ENCODE results near the gene GPS1.
A peak's percentile ranks its signal among the peaks of the same experiment; 100 is the strongest.
"Not testable (repeated sequence)": the region's sequence is repeated elsewhere in the genome, so short reads cannot be mapped to it uniquely, and the experiment has no call there.

Gene GPS1

DNA sequence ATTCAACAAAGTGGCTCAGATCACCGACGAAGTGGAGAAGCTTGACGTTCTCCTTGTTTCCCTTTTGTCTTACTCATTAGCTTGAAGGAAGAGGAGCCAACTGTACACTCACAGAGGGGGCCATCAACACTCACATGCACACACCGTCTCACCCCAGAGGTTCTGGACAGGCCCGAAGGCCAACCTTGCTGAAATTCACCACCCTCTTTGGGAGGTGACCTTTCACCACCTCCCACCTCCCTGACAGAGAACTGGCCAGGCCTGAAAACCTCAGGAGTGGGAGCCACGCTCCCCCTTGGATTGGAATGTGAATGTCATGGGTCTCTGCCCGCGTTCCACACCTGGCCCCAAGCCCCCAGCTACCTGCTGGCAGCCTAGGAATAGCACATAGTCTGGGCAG is 16.2 kb upstream of the GPS1 start:
- no peak for DNase-seq (ENCODE audit: low read depth)
- H3K4me3 ChIP-seq (ENCODE audit: low read depth, low read length): no peak overlapping the region
- TF ChIP-seq, protein P1, sequence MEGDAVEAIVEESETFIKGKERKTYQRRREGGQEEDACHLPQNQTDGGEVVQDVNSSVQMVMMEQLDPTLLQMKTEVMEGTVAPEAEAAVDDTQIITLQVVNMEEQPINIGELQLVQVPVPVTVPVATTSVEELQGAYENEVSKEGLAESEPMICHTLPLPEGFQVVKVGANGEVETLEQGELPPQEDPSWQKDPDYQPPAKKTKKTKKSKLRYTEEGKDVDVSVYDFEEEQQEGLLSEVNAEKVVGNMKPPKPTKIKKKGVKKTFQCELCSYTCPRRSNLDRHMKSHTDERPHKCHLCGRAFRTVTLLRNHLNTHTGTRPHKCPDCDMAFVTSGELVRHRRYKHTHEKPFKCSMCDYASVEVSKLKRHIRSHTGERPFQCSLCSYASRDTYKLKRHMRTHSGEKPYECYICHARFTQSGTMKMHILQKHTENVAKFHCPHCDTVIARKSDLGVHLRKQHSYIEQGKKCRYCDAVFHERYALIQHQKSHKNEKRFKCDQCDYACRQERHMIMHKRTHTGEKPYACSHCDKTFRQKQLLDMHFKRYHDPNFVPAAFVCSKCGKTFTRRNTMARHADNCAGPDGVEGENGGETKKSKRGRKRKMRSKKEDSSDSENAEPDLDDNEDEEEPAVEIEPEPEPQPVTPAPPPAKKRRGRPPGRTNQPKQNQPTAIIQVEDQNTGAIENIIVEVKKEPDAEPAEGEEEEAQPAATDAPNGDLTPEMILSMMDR (IDR thresholded peaks at IDR 0.05; ENCODE audit: low read depth, low read length): no peak
- no peak for TF ChIP-seq POLR2A (IDR thresholded peaks at IDR 0.05; ENCODE audit: extremely low read depth, insufficient read length)
- TF ChIP-seq, protein P2, sequence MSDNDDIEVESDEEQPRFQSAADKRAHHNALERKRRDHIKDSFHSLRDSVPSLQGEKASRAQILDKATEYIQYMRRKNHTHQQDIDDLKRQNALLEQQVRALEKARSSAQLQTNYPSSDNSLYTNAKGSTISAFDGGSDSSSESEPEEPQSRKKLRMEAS (IDR thresholded peaks at IDR 0.05; ENCODE audit: low read depth, low read length): no peak
- no peak for TF ChIP-seq MYC (IDR thresholded peaks at IDR 0.05; ENCODE audit: low read depth, low read length)

DNA sequence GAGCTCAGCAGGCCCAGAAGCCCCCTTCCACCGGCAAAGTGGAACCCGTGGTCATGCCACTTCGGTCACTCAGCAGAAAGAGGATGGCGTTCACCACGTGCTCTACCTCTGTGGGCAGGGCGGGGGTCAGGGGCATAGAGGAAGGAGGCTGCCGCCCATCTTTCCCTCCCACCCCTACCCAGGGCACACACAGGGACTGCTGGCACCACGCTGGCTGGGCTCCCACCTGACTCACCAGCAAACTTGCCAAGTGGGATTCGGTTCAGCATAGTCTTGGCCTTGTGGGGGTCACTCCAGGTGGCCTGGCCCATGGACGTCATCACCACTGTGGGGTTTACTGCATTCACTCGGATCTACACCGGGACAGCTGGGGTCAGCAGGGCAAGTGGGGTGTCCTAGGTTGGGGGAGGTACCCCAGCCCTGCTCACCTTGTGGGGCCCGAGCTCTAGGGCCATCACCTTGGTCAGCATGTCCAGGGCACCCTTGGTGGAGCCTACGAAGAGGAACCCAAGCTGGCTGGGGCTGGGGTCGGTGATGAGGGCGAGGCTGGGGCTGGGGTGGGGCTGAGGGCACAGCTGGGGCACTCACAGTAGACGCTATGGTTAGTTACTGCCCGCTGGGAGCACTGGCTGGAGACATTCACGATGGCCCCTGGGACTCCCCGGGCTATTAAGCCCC is 15.6 kb upstream of the GPS1 start:
- peak overlapping the region; percentile 75 for H3K4me3 ChIP-seq (ENCODE audit: low read depth, low read length)
- TF ChIP-seq, protein P2 (IDR thresholded peaks at IDR 0.05; ENCODE audit: low read depth, low read length): no peak
- no peak for TF ChIP-seq POLR2A (IDR thresholded peaks at IDR 0.05; ENCODE audit: extremely low read depth, insufficient read length)
- TF ChIP-seq, protein P1 (IDR thresholded peaks at IDR 0.05; ENCODE audit: low read depth, low read length): no peak
- no peak for TF ChIP-seq MYC (IDR thresholded peaks at IDR 0.05; ENCODE audit: low read depth, low read length)

DNA sequence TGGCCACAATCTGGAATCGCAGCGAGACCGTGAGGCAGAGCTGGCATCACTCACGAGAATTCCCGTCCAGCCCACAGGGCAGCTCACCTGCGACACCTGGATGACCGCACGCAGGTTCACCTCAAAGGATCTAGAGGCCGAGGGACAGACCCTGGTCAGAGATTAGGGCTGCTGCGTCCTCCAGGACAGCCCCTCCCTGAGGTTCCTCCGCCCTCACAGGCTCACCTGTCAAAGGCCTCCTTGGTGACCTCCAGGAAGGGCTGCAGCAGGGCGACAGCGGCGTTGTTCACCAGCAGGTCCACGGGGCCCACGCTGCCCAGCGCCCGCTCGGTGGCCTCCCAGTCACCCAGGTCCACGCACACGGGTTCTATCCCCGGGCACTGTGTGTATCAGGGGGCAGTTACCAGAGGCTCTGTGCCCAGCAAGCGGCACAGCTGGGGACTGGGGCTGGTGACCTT is 15.0 kb upstream of the GPS1 start:
- peak overlapping the region; percentile 75 for H3K4me3 ChIP-seq (ENCODE audit: low read depth, low read length)
- no peak for DNase-seq (ENCODE audit: low read depth)
- TF ChIP-seq, protein P2 (IDR thresholded peaks at IDR 0.05; ENCODE audit: low read depth, low read length): no peak
- TF ChIP-seq POLR2A (IDR thresholded peaks at IDR 0.05; ENCODE audit: extremely low read depth, insufficient read length) (no peak), MYC (IDR thresholded peaks at IDR 0.05; ENCODE audit: low read depth, low read length) (no peak)
- TF ChIP-seq, protein P1 (IDR thresholded peaks at IDR 0.05; ENCODE audit: low read depth, low read length): no peak

More for the DNA sequence above, 15.6 kb upstream of the GPS1 start:
- DNase-seq (ENCODE audit: low read depth): no peak

DNA sequence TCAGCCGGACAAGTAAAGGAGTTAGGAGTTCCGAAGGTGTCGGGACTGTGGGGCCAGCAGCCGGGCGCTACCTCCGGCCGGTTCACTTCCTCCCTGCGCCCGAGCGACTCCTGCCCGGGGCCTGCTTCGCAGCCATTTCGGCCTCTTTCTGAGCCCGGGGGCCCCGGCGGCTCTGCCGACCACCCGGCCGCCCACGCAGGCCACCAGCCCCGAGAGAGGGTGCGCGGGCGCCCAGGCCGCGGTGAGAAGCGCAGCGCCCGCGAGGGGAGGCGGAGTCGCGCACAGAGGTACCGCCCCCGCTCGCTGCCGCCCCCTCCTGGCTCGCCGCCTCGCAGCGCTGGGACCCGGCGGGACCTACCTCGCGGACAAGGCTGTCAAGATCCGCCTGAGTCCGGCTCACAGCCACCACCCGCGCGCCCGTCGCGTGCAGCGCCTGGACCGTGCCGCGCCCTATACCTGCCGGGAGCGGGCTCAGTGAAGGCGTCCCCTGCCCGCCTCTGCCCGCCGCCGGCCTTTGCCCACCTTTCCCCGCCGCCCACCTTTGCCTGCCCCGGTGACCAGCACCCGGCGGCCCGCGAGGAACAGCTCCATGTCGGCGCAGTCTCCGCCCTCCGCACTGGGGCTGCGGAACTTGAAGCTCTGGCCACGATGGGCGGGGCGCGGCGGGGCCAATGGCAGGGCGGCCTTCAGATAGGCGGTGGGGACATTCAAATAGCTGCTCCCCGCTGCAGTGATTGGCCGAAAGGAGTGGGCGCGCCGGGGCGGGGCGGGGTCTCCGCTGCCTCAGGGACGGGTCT is 14.4 kb upstream of the GPS1 start, which contains the start of gene DCXR:
DCXR (minus strand) TSS at position 606 of the 797 bp plus-strand sequence; CDS start at position 591, 15 bp downstream.
- peak; percentile 98 for DNase-seq (ENCODE audit: low read depth)
- peak; percentile 89 for TF ChIP-seq MYC (IDR thresholded peaks at IDR 0.05; ENCODE audit: low read depth, low read length)
- TF ChIP-seq POLR2A (IDR thresholded peaks at IDR 0.05; ENCODE audit: extremely low read depth, insufficient read length): peak; percentile 95
- TF ChIP-seq, protein P1 (IDR thresholded peaks at IDR 0.05; ENCODE audit: low read depth, low read length): peak; percentile 58
- TF ChIP-seq, protein P2 (IDR thresholded peaks at IDR 0.05; ENCODE audit: low read depth, low read length): peak; percentile 57
- H3K4me3 ChIP-seq (ENCODE audit: low read depth, low read length): peak within 1 kb of the TSS; percentile 75

DNA sequence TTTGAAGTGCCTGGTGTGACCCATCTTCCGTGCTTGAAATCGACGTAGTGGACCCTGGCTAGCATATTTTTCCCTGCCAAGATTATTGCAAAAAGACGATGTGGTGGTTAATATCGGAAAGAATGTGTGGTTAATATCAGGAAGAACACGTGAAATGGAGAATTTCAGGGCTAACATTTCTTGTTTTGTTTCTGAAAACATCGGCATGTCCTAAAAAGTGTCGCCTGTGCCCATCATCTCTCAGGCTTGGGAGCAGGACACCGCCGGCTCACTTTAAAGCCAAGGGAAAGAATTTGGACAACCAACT is 13.9 kb upstream of the GPS1 start:
- no peak for DNase-seq (ENCODE audit: low read depth)
- peak overlapping the region; percentile 36 for H3K4me3 ChIP-seq (ENCODE audit: low read depth, low read length)
- TF ChIP-seq, protein P2 (IDR thresholded peaks at IDR 0.05; ENCODE audit: low read depth, low read length): no peak
- TF ChIP-seq MYC (IDR thresholded peaks at IDR 0.05; ENCODE audit: low read depth, low read length) (no peak), POLR2A (IDR thresholded peaks at IDR 0.05; ENCODE audit: extremely low read depth, insufficient read length) (no peak)
- TF ChIP-seq, protein P1 (IDR thresholded peaks at IDR 0.05; ENCODE audit: low read depth, low read length): no peak

DNA sequence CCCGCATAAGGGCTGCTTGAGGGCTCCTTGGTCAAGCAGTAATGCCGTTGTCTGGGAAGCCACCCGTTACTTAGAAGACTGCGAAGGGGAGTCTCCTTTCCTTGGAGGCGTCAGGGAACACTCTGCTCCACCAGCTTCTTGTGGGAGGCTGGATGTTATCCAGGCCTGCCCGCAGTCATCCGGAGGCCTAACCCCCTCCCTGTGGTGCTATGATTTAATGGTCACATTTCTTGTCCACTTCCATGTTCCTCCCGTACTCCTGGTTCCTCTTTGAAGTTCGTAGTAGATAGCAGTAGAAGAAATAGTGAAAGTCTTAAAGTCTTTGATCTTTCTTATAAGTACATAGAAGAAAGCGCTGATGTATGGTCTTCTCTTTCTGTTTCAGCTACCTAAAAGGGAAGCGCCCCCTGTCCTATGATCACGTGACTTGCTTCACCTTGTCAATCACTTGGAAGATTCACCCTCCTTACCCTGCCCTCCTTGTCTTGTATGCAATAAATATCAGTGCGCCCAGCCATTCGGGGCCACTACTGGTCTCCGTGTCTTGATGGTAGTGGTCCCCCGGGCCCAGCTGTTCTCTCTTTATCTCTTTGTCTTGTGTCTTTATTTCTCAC is 12.8 kb upstream of the GPS1 start:
- not testable (repeated sequence) for H3K4me3 ChIP-seq (ENCODE audit: low read depth, low read length); DNase-seq (ENCODE audit: low read depth)
